GM18873 (cell line): ENCODE data around the gene SYNPO2.
"Not testable (repeated sequence)": the region's sequence is repeated elsewhere in the genome, so short reads cannot be mapped to it uniquely, and the experiment has no call there.

Source experiments
- ATAC-seq: cut with Tn5 transposase; IDR thresholded peaks from one replicate; pipeline ENCODE4 v1.9.1; 2021; ENCODE audit warnings: mild to moderate bottlenecking, moderate library complexity, moderate number of reproducible peaks; ENCODE audit not compliant: unreplicated experiment, low FRiP score

Gene SYNPO2

DNA sequence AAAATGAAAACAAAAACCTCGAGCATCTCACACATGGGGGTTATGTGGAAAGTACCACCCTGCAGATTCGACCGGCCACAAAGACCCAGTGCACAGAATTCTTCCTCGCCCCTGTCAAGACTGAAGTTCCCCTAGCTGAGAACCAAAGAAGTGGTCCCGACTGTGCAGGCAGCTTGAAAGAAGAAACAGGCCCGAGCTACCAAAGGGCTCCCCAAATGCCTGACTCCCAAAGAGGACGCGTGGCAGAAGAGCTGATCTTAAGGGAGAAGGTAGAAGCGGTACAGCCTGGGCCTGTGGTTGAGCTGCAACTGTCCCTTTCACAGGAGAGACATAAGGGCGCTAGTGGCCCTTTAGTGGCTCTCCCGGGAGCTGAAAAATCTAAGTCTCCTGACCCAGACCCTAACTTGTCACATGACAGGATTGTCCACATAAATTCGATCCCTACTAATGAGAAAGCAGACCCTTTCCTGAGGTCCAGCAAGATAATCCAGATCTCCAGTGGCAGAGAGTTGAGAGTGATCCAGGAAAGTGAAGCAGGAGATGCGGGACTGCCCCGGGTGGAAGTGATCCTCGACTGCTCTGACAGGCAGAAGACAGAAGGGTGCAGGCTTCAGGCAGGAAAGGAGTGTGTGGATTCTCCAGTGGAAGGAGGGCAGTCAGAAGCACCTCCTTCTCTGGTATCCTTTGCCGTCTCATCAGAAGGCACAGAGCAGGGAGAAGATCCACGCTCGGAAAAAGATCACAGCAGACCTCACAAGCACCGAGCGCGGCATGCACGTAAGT is 138.2 kb downstream of the SYNPO2 start:
- ATAC-seq: no peak

DNA sequence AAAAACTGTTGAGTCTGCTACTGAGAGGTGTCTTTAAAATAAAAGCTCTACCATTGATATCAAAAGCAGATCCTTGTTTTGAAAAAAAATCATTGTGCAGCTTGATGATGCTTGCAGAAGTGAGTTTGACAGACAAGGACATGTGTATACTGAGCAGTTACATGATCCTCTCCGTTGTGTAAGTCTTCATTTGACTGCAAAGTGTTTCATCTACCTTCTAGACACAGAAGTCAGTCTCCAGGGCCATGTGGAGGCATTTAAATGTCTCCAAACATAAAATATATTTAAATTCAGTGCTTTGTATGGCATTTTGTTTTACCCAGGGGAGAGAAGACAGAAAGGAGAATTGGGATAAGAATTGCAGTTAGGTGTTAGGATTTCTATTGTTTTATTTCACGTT is 139.2 kb downstream of the SYNPO2 start:
- ATAC-seq: no peak

DNA sequence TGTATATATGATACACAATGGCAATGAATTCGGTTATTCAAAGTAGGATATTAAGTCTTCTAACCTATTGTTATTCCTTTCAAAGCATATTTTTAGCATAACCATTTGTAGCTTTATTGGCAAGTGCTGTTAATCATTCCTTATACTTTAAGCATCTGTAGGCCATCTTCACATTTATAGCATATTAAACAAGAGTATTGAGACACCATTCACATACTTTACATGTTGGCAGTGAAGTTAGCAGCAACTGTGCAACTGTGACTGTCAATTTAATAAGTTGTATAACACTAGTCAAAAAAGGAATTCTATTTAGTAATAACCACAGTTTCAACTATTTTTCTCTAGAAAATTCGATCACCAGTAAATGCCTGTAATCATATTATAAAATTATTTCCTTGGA is 139.6 kb downstream of the SYNPO2 start:
- ATAC-seq: no peak

DNA sequence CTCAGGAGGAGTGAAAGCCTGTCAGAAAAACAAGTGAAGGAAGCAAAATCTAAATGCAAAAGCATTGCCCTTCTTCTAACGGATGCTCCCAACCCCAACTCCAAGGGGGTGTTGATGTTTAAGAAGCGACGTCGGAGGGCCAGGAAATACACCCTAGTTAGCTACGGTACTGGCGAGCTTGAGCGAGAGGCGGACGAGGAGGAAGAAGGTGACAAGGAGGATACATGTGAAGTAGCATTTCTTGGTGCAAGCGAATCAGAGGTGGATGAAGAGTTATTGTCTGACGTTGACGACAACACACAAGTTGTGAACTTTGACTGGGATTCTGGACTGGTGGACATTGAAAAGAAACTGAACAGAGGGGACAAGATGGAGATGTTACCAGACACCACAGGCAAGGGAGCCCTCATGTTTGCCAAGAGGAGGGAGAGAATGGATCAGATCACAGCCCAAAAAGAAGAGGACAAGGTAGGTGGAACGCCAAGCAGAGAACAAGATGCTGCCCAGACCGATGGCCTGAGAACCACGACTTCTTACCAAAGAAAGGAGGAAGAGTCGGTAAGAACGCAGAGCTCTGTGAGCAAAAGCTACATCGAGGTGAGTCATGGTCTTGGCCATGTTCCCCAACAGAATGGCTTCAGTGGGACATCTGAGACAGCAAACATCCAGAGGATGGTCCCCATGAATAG is 141.3 kb downstream of the SYNPO2 start:
- no peak for ATAC-seq

DNA sequence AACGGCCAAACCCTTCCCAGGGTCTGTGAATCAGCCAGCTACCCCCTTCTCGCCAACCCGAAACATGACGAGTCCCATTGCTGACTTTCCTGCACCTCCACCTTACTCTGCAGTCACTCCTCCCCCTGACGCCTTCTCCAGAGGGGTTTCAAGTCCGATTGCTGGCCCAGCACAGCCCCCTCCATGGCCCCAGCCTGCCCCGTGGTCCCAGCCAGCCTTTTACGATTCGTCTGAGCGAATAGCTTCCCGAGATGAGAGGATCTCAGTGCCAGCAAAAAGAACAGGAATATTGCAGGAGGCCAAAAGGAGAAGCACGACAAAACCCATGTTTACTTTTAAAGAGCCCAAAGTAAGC is 141.9 kb downstream of the SYNPO2 start:
- ATAC-seq: no peak

DNA sequence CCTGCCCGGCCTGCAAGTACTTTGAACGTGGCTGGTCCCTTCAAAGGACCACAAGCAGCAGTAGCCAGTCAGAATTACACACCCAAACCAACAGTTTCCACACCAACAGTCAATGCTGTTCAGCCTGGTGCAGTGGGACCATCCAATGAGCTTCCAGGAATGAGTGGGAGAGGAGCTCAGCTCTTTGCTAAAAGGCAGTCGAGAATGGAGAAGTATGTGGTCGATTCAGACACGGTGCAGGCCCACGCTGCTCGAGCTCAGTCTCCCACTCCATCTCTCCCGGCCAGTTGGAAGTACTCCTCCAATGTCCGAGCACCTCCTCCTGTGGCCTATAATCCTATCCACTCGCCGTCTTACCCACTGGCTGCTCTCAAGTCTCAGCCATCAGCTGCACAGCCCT is 142.6 kb downstream of the SYNPO2 start:
- ATAC-seq: no peak

DNA sequence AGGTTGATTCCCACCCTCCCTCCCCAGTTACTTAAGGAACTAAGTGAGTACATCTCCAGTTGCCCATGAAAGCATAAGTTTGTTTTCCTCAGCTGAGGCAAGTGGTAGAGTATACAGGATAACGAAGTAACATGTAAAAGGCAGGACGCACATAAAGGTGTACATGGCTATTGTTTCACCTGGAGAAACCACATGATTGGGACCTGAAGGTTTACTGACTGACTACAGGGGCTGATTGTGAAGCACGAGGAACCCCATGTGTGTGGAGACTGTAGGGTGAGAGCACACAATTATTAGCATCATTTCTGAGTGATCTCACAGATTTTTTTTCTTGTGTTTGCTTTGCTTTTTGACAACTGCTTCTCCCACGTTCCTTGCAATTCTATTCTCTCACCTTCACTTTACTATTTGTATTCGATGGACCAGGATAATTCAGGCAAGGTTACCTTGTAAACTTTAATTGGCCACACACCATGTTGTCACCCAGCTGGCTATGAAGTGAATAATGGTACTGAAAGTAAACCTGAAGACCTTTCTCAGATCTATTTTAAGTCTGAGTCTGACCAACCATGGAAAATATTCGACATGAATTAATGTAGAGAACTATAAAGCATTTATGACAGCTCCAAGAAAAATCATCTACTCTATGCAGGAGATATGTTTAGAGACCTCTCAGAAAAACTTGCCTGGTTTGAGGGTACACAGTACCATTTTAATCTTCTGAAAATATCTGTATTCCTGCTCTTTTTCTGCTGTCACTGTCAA is 144.4 kb downstream of the SYNPO2 start:
- ATAC-seq: no peak

DNA sequence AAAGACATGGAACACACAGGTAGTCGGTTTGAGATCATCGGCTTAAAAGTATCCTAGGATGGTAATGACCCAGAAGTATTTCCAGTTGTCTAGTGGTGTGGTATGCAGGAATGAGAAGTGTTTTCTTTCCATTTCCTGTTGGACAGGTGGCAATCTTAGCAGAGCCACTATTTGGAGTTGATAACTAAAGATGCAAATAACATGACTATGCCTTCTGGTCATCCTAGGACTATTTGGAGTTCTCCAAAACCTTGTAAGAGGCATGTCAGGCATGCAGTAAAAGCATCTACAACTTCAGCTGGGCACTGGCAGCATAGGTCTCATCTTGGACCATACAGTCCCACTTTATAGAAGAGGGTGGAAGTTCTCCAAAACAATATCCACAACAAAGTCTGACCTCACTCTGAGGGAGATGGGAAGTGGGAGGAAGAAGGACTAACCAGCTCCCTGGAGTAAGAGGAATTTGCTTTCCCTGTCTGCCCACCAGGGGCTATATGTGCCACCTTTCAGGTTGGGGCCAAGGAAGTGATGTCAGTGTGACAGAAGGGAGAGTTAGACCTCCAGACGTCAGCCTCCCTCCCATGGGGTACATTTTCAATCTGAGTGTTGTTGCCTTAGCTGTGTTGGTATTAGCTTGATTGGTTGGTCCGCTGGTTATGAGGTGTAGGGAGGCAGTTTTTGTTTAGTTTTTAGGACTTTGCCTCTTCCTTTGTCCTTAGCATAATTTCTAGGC is 145.8 kb downstream of the SYNPO2 start:
- no peak for ATAC-seq

DNA sequence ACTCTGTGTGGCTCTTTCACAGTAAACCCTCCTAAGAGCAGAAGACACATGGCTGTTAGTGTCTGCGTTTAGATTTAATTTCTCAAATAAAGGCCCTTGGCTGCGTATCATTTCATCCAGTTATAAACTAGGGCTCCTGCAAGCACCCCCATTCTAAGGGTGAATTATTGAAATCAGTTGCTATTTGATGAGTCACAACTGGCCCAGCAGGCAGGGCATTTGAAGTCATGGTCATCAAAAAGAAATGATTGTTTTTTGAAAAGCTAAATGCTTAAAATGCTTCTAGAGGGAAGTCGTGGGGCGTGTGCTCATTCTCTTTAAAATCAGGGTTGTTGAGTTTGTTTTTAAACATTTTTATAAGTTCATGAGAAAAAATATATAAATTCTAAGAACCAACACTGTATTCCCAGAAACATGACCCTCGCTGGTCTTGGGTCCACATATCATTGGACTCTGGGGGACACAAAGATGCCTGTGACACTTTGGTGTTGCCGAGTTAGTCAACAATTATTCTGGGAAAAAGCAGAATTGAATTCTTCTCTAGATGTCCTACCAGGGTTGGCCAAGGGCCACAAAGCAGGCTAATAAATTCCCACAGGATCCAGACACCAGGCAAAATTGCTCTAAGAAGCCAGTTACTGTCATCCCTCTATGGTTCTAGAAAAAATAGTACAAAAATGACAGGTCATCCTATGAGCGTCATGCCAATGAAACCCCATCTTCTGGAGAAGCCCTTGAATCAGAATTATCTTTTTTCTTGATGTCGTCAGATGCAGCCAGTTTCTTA is 147.5 kb downstream of the SYNPO2 start:
- no peak for ATAC-seq

DNA sequence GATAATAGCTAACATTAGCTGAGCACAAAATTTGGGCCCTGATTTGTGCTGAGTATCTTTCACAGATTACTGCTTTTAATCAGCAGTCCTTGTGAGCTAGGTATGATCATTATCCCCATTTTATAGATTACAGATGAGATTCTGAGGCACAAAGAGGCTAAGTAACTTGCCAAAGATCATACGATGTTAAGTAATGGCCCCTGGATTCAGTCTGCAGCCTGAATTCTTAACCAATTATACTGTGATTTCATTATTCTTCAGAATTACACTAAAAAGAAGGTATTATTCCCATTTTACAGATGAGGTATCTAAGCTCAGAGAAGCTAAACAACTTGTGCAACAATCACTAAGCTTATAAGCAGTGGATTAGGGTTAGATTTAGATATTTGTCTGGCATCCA is 149.1 kb downstream of the SYNPO2 start:
- no peak for ATAC-seq

DNA sequence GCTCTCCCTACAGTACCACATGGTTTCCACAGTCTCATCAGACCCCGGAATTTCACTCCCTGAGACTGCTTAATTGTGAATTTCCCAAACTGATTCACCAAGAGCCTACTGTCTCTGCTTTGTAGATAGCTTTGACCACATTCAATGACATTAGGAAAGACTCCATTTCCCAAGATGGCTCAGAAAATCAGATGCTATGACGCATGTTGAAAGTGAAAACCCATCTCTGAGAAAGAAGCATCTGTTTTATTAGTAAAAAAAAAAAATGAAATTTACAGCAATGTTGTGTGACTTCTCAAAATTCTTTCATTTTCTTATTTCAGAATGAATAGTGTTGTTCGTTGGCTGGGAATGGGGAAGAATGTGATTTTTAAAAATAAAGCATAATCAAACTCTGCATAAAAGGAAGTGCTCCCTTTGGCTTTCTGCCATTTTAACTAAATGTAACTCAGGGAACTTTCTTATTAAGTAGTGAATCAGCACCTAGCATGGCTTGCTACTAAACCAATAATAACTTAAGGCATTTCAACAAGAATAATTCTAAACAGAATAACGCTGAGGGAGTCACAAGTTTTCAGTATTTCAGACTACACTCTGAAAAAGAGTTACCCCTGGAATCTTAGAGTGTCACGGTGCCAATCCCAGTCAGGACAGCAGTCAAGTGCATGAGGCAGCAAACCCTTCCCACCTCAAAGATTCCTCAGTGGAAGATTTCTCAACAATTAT is 149.6 kb downstream of the SYNPO2 start:
- peak; percentile 33 for ATAC-seq

DNA sequence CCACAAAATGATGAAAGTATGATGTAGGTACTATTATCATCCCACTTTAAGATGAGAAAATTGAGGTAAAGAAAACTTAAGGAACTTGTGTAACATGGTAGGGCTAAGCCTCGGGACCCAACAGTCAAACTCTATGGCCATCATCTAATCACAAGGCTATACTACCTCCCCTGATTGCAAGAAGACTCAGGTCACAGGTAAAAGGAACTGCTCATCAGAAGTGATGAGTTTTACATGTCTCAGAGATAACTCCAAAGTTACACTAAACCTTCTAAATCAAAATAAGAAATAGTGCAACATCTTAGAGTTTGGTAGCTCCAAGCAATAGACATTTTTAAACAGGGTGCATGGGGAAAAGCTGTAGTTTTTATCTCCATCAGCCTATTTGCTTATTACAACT is 150.5 kb downstream of the SYNPO2 start:
- no peak for ATAC-seq

DNA sequence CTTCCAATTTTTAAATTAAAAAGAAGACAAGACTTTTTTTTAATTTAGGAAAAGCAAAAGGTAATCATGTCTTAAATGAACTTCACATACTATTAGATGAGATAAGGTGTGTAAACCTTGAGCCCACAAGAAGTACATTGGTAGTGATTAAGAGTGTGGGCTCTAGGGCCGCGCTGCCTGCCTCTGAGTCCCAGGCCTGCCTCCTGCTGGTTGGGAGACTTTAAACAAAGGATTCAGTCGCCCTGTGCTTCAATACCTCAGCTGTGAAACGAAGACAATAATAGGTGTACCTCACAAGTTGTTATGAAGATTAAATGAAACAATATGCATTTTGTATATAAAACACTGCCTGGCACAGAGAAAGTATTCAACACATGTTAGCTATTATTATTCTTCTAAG is 151.1 kb downstream of the SYNPO2 start:
- no peak for ATAC-seq

DNA sequence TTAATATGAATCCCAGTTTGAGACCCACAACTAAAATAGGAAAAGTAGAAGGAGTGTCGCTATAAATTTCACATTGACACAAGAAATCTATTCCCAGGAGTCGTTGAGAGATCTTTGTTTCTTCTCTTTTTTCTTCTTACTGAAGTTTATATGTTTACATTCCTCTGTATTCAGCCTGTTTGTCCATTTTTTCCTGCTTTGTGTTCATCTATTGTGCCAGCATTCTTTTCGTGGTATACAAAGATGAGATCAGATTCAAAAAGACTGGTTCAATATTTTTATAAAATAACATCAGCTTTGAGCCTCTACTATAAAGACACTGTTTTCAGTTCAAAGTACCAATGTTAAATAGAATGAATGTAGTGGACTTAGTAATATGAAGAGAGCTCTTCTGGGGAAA is 151.6 kb downstream of the SYNPO2 start:
- ATAC-seq: no peak

DNA sequence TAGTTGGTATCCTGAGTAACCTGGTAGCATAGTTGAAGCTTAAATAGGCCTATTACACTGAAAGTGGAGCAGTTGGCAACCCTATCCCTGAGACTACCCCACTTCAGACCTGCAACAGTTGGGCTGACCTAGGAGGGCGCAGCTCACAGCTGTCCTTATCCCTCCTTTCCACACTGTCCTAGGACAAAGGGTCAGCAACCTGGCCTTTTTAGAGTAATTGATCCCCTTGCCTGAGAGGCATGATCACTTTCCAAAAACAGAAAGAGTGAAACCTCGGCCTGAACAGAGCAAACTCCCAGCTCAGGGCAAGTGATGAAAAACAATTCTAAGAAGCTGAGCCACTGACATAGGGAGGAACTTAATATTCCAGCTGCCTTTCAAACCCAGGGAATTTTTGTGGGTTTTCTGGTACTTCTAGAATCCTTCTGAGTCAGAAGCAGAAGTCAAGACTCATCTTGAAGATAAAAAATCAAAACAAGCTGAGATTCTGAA is 152.1 kb downstream of the SYNPO2 start:
- no peak for ATAC-seq

DNA sequence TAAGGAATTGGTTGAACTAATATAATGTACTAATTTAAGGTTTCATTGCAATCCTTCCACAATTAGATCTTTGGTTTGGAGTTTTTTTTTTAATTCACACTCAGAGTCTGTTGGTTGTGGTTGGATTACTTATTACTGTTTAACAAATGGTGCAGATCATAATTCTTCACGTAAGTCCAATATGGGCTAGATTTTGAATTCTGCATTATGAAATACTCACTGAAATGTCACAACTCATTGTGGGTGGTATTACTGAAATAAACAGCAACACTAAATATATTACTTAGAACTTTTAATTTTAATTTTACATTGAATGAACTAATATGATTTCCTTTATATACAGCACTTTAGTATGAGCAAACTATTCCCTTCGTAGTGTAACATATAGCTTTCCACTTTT is 152.7 kb downstream of the SYNPO2 start:
- ATAC-seq: no peak

DNA sequence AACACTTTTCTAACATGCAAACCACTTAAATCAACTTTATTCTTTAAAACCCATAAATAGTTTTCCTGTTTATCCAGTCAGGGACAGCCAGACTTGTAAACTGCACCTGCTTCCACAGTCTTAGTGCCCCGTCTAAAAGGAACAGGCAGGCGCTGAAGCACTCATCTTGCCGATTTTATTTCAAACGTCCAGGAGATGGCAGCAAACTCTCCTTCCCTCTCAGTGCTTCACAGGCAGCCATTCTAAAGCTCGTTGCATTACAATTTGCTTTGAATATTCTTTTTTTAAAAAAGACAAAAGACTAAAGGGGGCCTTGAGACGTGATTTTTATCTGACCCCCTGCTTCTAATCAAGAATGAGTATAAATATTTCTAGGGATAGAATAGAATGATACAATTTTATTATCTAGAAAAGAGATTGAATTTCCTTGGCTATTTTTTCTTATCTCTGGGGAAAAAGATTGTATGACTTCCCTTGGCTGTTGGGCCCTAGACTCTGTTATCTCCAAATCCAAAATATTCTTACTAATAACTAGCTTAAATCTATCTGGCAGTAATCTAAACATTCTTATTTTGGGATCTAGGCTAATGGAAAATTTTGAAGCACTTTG is 153.4 kb downstream of the SYNPO2 start:
- peak; percentile 88 for ATAC-seq

DNA sequence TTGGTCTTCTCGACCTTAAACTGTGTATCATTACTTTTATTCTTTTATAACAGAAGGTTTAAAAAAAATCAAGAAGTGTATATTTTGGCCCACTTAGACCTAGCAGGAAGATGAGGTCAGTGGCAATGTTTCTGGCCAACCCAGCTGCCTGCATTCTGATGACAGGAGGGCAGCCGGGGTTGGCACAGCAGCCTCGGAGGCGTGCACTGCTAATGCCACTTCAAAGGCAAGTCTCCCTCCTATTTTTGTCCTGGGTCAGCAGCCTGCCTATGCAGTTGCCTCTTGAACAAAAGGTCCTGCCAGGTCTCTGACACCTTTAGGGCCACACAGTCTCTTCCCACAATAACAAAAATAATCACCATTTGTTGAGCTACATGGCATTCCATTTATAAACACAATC is 157.6 kb downstream of the SYNPO2 start:
- no peak for ATAC-seq

DNA sequence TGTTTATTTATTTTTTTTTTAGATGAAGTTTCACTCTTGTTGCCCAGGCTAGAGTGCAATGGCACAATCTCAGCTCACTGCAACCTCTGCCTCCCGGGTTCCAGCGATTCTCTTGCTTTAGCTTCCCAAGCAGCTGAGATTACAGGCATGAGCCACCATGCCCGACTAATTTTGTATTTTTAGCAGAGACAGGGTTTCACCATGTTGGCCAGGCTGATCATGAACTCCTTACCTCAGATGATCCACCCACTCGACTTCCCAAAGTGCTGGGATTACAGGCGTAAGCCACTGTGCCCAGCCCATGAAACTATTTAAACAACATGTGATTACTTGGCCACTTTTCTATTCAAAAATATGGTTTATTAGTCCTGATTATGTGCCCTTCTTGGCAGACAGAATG is 158.4 kb downstream of the SYNPO2 start:
- ATAC-seq: not testable (repeated sequence)
